Gastrocnemius medialis (tissue), 4 donors: ENCODE results near the gene TMEM128. TPM values are rescaled to one million over a fixed set of nuclear protein-coding genes. Genes with fewer than 3 reads are reported as not detected.
"Not testable (repeated sequence)": the region's sequence is repeated elsewhere in the genome, so short reads cannot be mapped to it uniquely, and the experiment has no call there.

ENCODE experiments used
- ATAC-seq, 2 donors: fragments of 150-250 bp; one replicate each; pipeline ENCODE4 v1.9.1; 2016
- DNase-seq, 2 donors: peaks; one replicate each; pipeline ENCODE4 v3.0.0-alpha.2; 2019
- H3K27ac ChIP-seq, 4 donors: fragments of 200-600 bp; sonication (generic); 1 replicate in 1 of 4; 2 replicates in 3 of 4; pipeline ENCODE4 v1.5.1; 2016 to 2018; ENCODE audit warnings: mild to moderate bottlenecking in 2 of 4, moderate library complexity in 1 of 4
- H3K27me3 ChIP-seq, 3 donors: fragments of 200-600 bp; sonication (generic) in 2 of 3; 1 replicate in 1 of 3; 2 replicates in 2 of 3; pipeline versions ENCODE4 v1.5.1 to v1.6.0; 2016 to 2019; ENCODE audit warnings: mild to moderate bottlenecking in 1 of 3, moderate library complexity in 1 of 3
- H3K36me3 ChIP-seq, 2 donors: fragments of 200-600 bp; sonication (generic) in 1 of 2; one replicate each; pipeline ENCODE4 v1.5.1; 2017 to 2018
- H3K4me1 ChIP-seq, 2 donors: fragments of 200-600 bp; sonication (generic) in 1 of 2; one replicate each; pipeline ENCODE4 v1.5.1; 2016 to 2017; ENCODE audit warnings: mild to moderate bottlenecking in 2 of 2
- H3K4me3 ChIP-seq, 4 donors: fragments of 200-600 bp; sonication (generic) in 3 of 4; 1 replicate in 1 of 4; 2 replicates in 3 of 4; pipeline ENCODE4 v1.5.1; 2016 to 2019; ENCODE audit warnings: mild to moderate bottlenecking in 2 of 4
- H3K9me3 ChIP-seq, 3 donors: fragments of 200-600 bp; sonication (generic) in 2 of 3; 1 replicate in 1 of 3; 2 replicates in 2 of 3; pipeline ENCODE4 v1.5.1; 2016 to 2019
- CTCF ChIP-seq, 5 experiments: fragments of 450-650 bp in 3 of 5; fragments of 200-600 bp in 2 of 5; sonication (generic) in 2 of 5; IDR thresholded peaks in 4 of 5; conservative IDR thresholded peaks in 1 of 5; 1 replicate in 4 of 5; 2 replicates in 1 of 5; pipeline ENCODE4 v1.5.1; 2016 to 2019; ENCODE audit warnings: antibody characterized with exemption in 5 of 5, mild to moderate bottlenecking in 3 of 5, moderate library complexity in 3 of 5
- POLR2A ChIP-seq, 2 donors: fragments of 450-650 bp; IDR thresholded peaks; one replicate each; pipeline ENCODE4 v1.6.1; 2017; ENCODE audit warnings: antibody characterized with exemption in 2 of 2, mild to moderate bottlenecking in 2 of 2, moderate library complexity in 2 of 2
- in situ Hi-C, 4 donors: fragments of 200-750 bp; cut with MboI; loops; one replicate each; pipeline versions ENCODE4 v1.15.0 to v1.8.0; 2017; ENCODE audit warnings: low sequenced_read_pairs in 4 of 4
- intact Hi-C: fragments of 100-400 bp; cut with DNase I; formaldehyde crosslinking; loops from one replicate; pipeline ENCODE4 v1.15.1; 2023; ENCODE audit warnings: low total_unique reads
- total RNA-seq, 4 donors: library from RNA; depleted of rRNA; stranded (reverse); fragments of >200 nt; gene quantifications; one replicate each; pipeline versions ENCODE4 v1.1.0 to v1.2.3, GENCODE V29; 2016

TMEM128 gene
- total RNA-seq, 4 donors from 2014 or later, result 3.7 to 8.6 (median 4.6) TPM

- peaks cover 31 to 46% (median 36%) of the 10 kb centered on the region in 3 donors for H3K27me3 ChIP-seq
- no peak within 1 kb of the TSS for H3K27ac ChIP-seq
- no peak within 1 kb of the TSS for H3K4me3 ChIP-seq
- no peaks in the 10 kb centered on the region for H3K36me3 ChIP-seq
- intact Hi-C loops (no loop called here), in situ Hi-C loops (no loop called here)
- H3K4me1 ChIP-seq, result no peaks in the 10 kb centered on the region
- no peaks in the 10 kb centered on the region for H3K9me3 ChIP-seq
- ATAC-seq (no peak), DNase-seq (no peak)
- TF ChIP-seq CTCF (IDR thresholded peaks at IDR 0.05 in 4 of 5, conservative IDR thresholded peaks at IDR 0.05 in 1 of 5) (no peak), POLR2A (IDR thresholded peaks at IDR 0.05) (no peak)
Measured at GRCh38 chr4:4226606-4227438, 21.2 kb downstream of the TMEM128 start, which contains the start of gene OTOP1. OTOP1 (minus strand) TSS chr4:4226929; CDS start chr4:4226864, 65 bp downstream.

GRCh38 chr4:4225915-4226605, 22.0 kb downstream of the TMEM128 start:
- peaks cover 31 to 47% (median 38%) of the 10 kb centered on the region in 3 donors for H3K27me3 ChIP-seq
- in situ Hi-C loops, result no loop called here
- no peak for ATAC-seq

GRCh38 chr4:4217113-4217512, 30.9 kb downstream of the TMEM128 start:
- no peak for ATAC-seq
- intact Hi-C loops, result no loop called here
- in situ Hi-C loops, result no loop called here
- H3K36me3 ChIP-seq, result no peaks in the 10 kb centered on the region
- peaks cover 0 to 8% (median 4%) of the 10 kb centered on the region in 3 donors for H3K27me3 ChIP-seq
- no peak for TF ChIP-seq POLR2A (IDR thresholded peaks at IDR 0.05)
- TF ChIP-seq CTCF (IDR thresholded peaks at IDR 0.05 in 4 of 5, conservative IDR thresholded peaks at IDR 0.05 in 1 of 5), result no peak
- no peak overlapping the region for H3K4me3 ChIP-seq
- H3K4me1 ChIP-seq, result no peaks in the 10 kb centered on the region
- DNase-seq, result no peak
- no peaks in the 10 kb centered on the region for H3K9me3 ChIP-seq
- no peak overlapping the region for H3K27ac ChIP-seq

More at GRCh38 chr4:4225915-4226605, 22.0 kb downstream of the TMEM128 start:
- Histone ChIP-seq H3K36me3 (no peaks in the 10 kb centered on the region), H3K4me1 (no peaks in the 10 kb centered on the region), H3K27ac (no peak overlapping the region), H3K4me3 (no peak overlapping the region), H3K9me3 (no peaks in the 10 kb centered on the region)
- TF ChIP-seq POLR2A (IDR thresholded peaks at IDR 0.05) (no peak), CTCF (IDR thresholded peaks at IDR 0.05 in 4 of 5, conservative IDR thresholded peaks at IDR 0.05 in 1 of 5) (no peak)
- intact Hi-C loops, result no loop called here
- no peak for DNase-seq

GRCh38 chr4:4216648-4217047, 31.4 kb downstream of the TMEM128 start:
- intact Hi-C loops, result no loop called here
- Histone ChIP-seq H3K27ac (no peak overlapping the region), H3K4me3 (no peak overlapping the region), H3K4me1 (no peaks in the 10 kb centered on the region), H3K9me3 (no peaks in the 10 kb centered on the region), H3K27me3 (peaks cover 0 to 6% (median 0%) of the 10 kb centered on the region in 3 donors), H3K36me3 (no peaks in the 10 kb centered on the region)
- DNase-seq (no peak), ATAC-seq (no peak)
- TF ChIP-seq POLR2A (IDR thresholded peaks at IDR 0.05), result no peak
- in situ Hi-C loops, result no loop called here

GRCh38 chr4:4213674-4214073, 34.3 kb downstream of the TMEM128 start:
- H3K9me3 ChIP-seq, H3K36me3 ChIP-seq, H3K27ac ChIP-seq, intact Hi-C loops, ATAC-seq, in situ Hi-C loops, DNase-seq, H3K4me1 ChIP-seq, H3K4me3 ChIP-seq: not testable (repeated sequence)
- peaks cover 0 to 11% (median 0%) of the 10 kb centered on the region in 3 donors for H3K27me3 ChIP-seq
